Heart left ventricle (tissue), 16 donors: ENCODE measurements around the gene PLK5. TPM values are rescaled to one million over a fixed set of nuclear protein-coding genes. Genes with fewer than 3 reads are reported as not detected.
"Not testable (repeated sequence)": the region's sequence is repeated elsewhere in the genome, so short reads cannot be mapped to it uniquely, and the experiment has no call there.

Experiments
- ATAC-seq, 4 donors: fragments of 200-7000 bp; cut with Tn5 transposase; one replicate each; pipeline ENCODE4 v1.9.1; 2020 to 2022; ENCODE audit warnings: moderate library complexity in 4 of 4, mild to moderate bottlenecking in 3 of 4, moderate number of reproducible peaks in 1 of 4
- DNase-seq, 5 donors: peaks; one replicate each; pipeline ENCODE4 v3.0.0-alpha.2; 2020
- H3K27ac ChIP-seq, 12 donors: fragments of 200-600 bp; sonication (generic) in 4 of 12; one replicate each; pipeline versions ENCODE4 v1.5.0 to v1.8.0; 2016 to 2022; ENCODE audit warnings: mild to moderate bottlenecking in 2 of 12
- H3K27me3 ChIP-seq, 9 donors: fragments of 200-600 bp; sonication (generic) in 2 of 9; one replicate each; pipeline versions ENCODE4 v1.5.1 to v1.8.0; 2016 to 2022; ENCODE audit warnings: mild to moderate bottlenecking in 3 of 9
- H3K36me3 ChIP-seq, 9 donors: fragments of 200-600 bp; sonication (generic) in 2 of 9; one replicate each; pipeline versions ENCODE4 v1.5.0 to v1.8.0; 2018 to 2022; ENCODE audit warnings: mild to moderate bottlenecking in 2 of 9
- H3K4me1 ChIP-seq, 12 donors: fragments of 200-600 bp; sonication (generic) in 4 of 12; one replicate each; pipeline versions ENCODE4 v1.5.0 to v1.8.0; 2016 to 2022; ENCODE audit warnings: mild to moderate bottlenecking in 3 of 12
- H3K4me3 ChIP-seq, 12 donors: fragments of 200-600 bp; sonication (generic) in 4 of 12; one replicate each; pipeline versions ENCODE4 v1.5.0 to v1.8.0; 2017 to 2022; ENCODE audit warnings: mild to moderate bottlenecking in 9 of 12, moderate library complexity in 4 of 12
- H3K9me3 ChIP-seq, 12 donors: fragments of 200-600 bp; sonication (generic) in 4 of 12; one replicate each; pipeline versions ENCODE4 v1.5.0 to v1.8.0; 2016 to 2022; ENCODE audit warnings: mild to moderate bottlenecking in 1 of 12
- POLR2A ChIP-seq, 2 donors: fragments of 450-650 bp; IDR thresholded peaks; one replicate each; pipeline ENCODE4 v1.6.1; 2017; ENCODE audit warnings: antibody characterized with exemption in 2 of 2, mild to moderate bottlenecking in 2 of 2, moderate library complexity in 2 of 2
- WGBS, 4 donors: extraction: QIAGEN DNeasy Blood & Tissue Kit in 2 of 4; methylation state at CpG; one replicate each; pipeline versions ENCODE4 v1.1.5 to v1.1.7; 2013 to 2018; 5-methylcytosine and 5-hydroxymethylcytosine counted together
- intact Hi-C, 10 donors: fragments of 100-400 bp; cut with DNase I; formaldehyde crosslinking; loops; one replicate each; pipeline versions ENCODE4 v1.11.1 to v1.14.2; 2022
- polyA plus RNA-seq, 2 donors: library from polyadenylated mRNA; stranded (reverse); fragments of 200-250 nt; gene quantifications; one replicate each; pipeline ENCODE4 v1.2.3, GENCODE V29; 2013
- total RNA-seq, 9 donors: library from RNA; depleted of rRNA in 2 of 9; stranded (reverse); fragments of >200 nt in 2 of 9; fragmentation: NEBNext Ultra II Directional in 3 of 9; extraction: Animal tissue kit (Norgen Biotek cat#: 25700) in 3 of 9; gene quantifications; one replicate each; pipeline versions ENCODE4 v1.1.0 to v1.2.4, GENCODE V29; 2016 to 2023
- TF ChIP-seq, protein P1 (sequence below), 12 donors: fragments of 200-600 bp; sonication (generic) in 4 of 12; IDR thresholded peaks; one replicate each; pipeline versions ENCODE4 v1.5.0 to v1.8.0; 2018 to 2022; ENCODE audit warnings: antibody characterized with exemption in 12 of 12, mild to moderate bottlenecking in 5 of 12
- donor health status: ischemic (EF 13 %, LVEDD 7.1; RV severe dilation, severe dysfunction).
- donor health status: healthy with polysubstance abuse.
- donor health status: DM: no; HTN: yes; CAD: no.
- donor health status: DM: no; HTN: no; CAD: no.
- donor health status: ischemic (EF 25% LVEDD 6.9; RV normal size, moderate dysfunction).
- donor health status: ischemic (EF 25% LVEDD 5.7; RV mildly dilated, moderate dysfunction).
- donor health status: healthy.
- donor health status: DM: yes; HTN: yes; CAD: no.
- donor health status: ischemic (EF 35%, LVEDD 5.7; RV mildly dilated, moderate dysfunction).
- donor health status: nonischemic (EF 11% LVEDD 7.7; RV severe dilation, severe dysfunction).
- donor health status: DM: yes; HTN: yes; CAD: no.
- donor health status: PGD.
- donor health status: ischemic (EF 29% LVEDD 5.4; RV normal size, mild dysfunction).
- donor health status: nonischemic (EF 23%, LVEDD 6.1; RV moderate dilation, normal function).

The PLK5 gene
- total and polyA plus RNA-seq, 11 donors, result 0.17 to 0.30 TPM; not detected in 9

DNA sequence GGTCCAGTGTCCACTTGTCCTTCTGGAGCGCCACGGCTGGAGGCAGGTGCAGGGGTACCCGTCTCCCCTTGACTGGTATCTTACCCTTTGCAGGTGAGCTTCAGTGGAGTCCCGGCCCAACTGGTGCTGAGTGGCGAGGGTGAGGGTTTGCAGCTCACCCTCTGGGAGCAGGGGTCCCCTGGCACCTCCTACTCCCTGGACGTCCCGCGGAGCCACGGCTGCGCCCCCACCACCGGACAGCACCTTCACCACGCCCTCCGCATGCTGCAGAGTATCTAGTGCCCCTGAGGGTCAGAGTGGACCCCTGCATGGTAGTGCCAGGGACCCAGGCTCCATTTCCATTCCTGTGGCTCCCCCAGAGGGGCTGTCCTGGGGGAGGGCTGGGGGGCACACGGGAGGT lies 11.1 kb downstream of the PLK5 start:
- ATAC-seq (no peak), DNase-seq (no peak)
- Histone ChIP-seq H3K36me3 (no peaks in the 10 kb centered on the region), H3K4me1 (peaks cover 0 to 10% (median 3%) of the 10 kb centered on the region in 12 donors), H3K27me3 (peaks cover 0 to 23% (median 0%) of the 10 kb centered on the region in 9 donors), H3K9me3 (no peaks in the 10 kb centered on the region), H3K4me3 (no peak overlapping the region), H3K27ac (no peak overlapping the region)
- TF ChIP-seq, protein P1, sequence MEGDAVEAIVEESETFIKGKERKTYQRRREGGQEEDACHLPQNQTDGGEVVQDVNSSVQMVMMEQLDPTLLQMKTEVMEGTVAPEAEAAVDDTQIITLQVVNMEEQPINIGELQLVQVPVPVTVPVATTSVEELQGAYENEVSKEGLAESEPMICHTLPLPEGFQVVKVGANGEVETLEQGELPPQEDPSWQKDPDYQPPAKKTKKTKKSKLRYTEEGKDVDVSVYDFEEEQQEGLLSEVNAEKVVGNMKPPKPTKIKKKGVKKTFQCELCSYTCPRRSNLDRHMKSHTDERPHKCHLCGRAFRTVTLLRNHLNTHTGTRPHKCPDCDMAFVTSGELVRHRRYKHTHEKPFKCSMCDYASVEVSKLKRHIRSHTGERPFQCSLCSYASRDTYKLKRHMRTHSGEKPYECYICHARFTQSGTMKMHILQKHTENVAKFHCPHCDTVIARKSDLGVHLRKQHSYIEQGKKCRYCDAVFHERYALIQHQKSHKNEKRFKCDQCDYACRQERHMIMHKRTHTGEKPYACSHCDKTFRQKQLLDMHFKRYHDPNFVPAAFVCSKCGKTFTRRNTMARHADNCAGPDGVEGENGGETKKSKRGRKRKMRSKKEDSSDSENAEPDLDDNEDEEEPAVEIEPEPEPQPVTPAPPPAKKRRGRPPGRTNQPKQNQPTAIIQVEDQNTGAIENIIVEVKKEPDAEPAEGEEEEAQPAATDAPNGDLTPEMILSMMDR (IDR thresholded peaks at IDR 0.05), result no peak
- TF ChIP-seq POLR2A (IDR thresholded peaks at IDR 0.05), result no peak
- intact Hi-C loops, result no loop called here
- WGBS, 4 donors, result 81 to 90% (median 89%) methylated on average over 12 to 14 of the region's 14 CpGs

DNA sequence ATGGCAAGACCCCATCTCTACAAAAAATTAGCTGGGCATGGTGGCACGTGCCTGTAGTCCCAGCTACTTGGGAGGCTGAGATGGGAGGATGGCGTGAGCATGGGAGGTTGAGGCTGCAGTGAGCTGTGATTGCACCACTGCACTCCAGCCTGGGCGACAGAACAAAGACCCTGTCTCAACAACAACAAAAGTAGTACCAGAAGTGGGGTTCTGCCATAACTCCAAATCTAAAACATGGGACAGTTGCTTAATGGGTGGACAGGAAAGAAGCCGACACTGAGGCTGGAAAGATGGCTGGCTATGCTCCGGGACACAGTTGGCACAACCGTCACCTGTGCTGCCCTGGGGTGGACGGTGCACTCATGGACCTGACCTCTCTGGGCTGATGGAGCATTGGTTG lies 11.8 kb downstream of the PLK5 start:
- H3K36me3 ChIP-seq, ATAC-seq, DNase-seq, intact Hi-C loops, H3K27ac ChIP-seq, H3K9me3 ChIP-seq, H3K4me3 ChIP-seq: not testable (repeated sequence)
- Histone ChIP-seq H3K27me3 (peaks cover 0 to 23% (median 0%) of the 10 kb centered on the region in 9 donors), H3K4me1 (peaks cover 0 to 17% (median 3%) of the 10 kb centered on the region in 12 donors)
- WGBS, 4 donors, result 89 to 94% (median 93%) methylated on average over 7 of the region's 7 CpGs

DNA sequence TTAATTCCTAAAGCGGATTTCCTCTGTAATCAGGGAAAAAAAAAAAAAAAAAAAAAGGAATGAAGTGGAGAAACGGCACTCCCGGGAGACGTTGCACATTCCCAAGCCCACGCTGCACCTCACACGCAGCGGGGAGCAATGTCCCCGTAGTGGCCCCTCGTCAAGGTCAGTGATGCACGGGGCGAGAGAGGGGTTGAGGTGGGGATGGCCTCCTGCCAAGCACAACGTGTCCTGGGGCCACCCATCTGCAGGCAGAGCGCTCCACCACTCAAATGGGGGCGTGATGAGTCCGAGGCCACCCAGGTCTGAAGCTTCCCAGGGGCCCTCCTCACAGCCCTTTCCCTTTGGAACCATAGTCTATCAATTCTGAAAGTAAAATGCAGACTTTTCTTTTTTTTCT lies 15.1 kb downstream of the PLK5 start:
- 13 to 22% (median 18%) methylated on average over 15 of the region's 15 CpGs for WGBS, 4 donors
- Histone ChIP-seq H3K4me1 (peaks cover 0 to 20% (median 3%) of the 10 kb centered on the region in 12 donors), H3K4me3 (no peak overlapping the region), H3K9me3 (no peaks in the 10 kb centered on the region), H3K36me3 (no peaks in the 10 kb centered on the region), H3K27me3 (peaks cover 0 to 36% (median 0%) of the 10 kb centered on the region in 9 donors), H3K27ac (no peak overlapping the region)
- ATAC-seq (peak in 2 of 4 donors; percentile 20 to 27), DNase-seq (no peak)
- TF ChIP-seq, protein P1 (IDR thresholded peaks at IDR 0.05), result no peak
- TF ChIP-seq POLR2A (IDR thresholded peaks at IDR 0.05), result no peak
- intact Hi-C loops, result no loop called here

DNA sequence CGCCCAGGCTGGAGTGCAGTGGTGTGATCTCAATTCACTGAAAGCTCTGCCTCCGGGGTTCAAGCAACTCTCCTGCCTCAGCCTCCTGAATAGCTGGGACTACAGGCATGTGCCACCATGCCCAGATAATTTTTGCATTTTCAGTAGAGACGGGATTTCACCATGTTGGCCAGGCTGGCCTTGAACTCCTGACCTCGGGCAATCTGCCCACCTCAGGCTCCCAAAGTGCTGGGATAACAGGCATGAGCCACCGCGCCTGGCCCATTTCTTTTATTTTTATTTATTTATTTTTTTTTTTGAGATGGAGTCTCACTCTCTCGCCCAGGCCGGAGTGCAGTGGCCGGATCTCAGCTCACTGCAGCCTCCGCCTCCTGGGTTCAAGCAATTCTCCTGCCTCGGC lies 15.9 kb downstream of the PLK5 start:
- Histone ChIP-seq H3K27me3 (peaks cover 0 to 36% (median 0%) of the 10 kb centered on the region in 9 donors), H3K27ac (peak overlapping the region in 1 of 12 donors; percentile 49), H3K4me1 (peaks cover 0 to 20% (median 3%) of the 10 kb centered on the region in 12 donors)
- WGBS, 4 donors, result 87 to 94% (median 89%) methylated on average over 11 of the region's 11 CpGs
- not testable (repeated sequence) for H3K36me3 ChIP-seq, H3K9me3 ChIP-seq, H3K4me3 ChIP-seq, DNase-seq, ATAC-seq
- intact Hi-C loops, result loop anchor here in 3 of 10 donors (10.0 kb wide), 4 partner anchors 135 to 285 kb away; no protein-coding TSS in a partner anchor

DNA sequence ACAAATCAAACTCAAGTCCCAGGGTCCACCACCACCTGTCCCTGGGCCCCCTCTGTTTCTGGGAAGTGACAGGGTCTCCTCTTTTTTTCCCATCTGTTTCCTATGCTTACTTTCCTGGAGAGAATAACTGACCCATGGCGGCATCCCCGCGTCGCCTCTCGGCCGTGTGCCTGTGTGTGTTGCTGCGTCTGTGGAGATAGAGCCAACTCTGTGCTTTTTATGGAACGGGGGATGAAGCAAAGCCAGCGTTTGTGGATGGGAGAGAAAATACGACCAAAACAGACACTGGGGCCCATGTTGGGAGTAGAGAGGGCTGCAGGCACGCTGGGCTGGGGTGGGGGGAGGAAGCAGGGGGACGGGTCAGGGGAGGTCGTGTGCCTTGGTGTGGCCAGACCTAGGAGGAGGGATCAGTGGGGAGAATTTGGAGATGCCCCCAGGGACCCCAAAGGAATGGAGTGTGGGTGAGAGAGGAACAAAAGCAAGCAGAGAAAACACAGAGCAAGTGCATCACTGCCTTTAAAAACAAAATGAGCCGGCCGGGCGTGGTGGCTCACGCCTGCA lies 16.6 kb downstream of the PLK5 start:
- intact Hi-C loops, result loop anchor here in 3 of 10 donors (10.0 kb wide), 4 partner anchors 134 to 284 kb away; no protein-coding TSS in a partner anchor
- no peaks in the 10 kb centered on the region for H3K36me3 ChIP-seq
- H3K27ac ChIP-seq, result peak overlapping the region in 2 of 12 donors; percentile 17 to 49
- H3K4me3 ChIP-seq, result no peak overlapping the region
- 18 to 21% (median 19%) methylated on average over 17 of the region's 17 CpGs for WGBS, 4 donors
- DNase-seq (no peak), ATAC-seq (peak in 2 of 4 donors; percentile 64 to 71)
- H3K4me1 ChIP-seq, result peaks cover 0 to 20% (median 3%) of the 10 kb centered on the region in 12 donors
- TF ChIP-seq, protein P1 (IDR thresholded peaks at IDR 0.05), result no peak
- TF ChIP-seq POLR2A (IDR thresholded peaks at IDR 0.05), result no peak
- H3K9me3 ChIP-seq, result no peaks in the 10 kb centered on the region
- peaks cover 0 to 31% (median 1%) of the 10 kb centered on the region in 9 donors for H3K27me3 ChIP-seq
